HepG2 (cell line): ENCODE results near the gene NOG. TPM values are rescaled to one million over a fixed set of nuclear protein-coding genes. Genes with fewer than 3 reads are reported as not detected.

Source experiments
- ATAC-seq: fragments of 200-7000 bp; cut with Tn5 transposase; 3 replicates; pipeline ENCODE4 v1.9.1; 2020; ENCODE audit warnings: mild to moderate bottlenecking, moderate library complexity
- BruUV-seq: library from RNA; stranded (reverse); fragments of 400-500 nt; replicated peaks from 2 replicates; lab custom pipeline; 2021; lab: Mats Ljungman, UMichigan
- CTCF ChIA-PET: fragments of 300-600 bp; formaldehyde crosslinking; extraction: SDS; loops from one replicate; lab custom pipeline; 2021; ENCODE audit warnings: low total read pairs, inconsistent platforms, low intra/inter-chr PET ratio; lab: Yijun Ruan, JAX
- POLR2A ChIA-PET: fragments of 350-600 bp; sonication (Branson Sonifier 250); formaldehyde crosslinking; loops from one replicate; lab custom pipeline; 2020; ENCODE audit warnings: antibody characterized with exemption, inconsistent platforms; lab: Yijun Ruan, JAX
- DNase-seq: peaks from one replicate; pipeline ENCODE4 v3.0.0-alpha.2; 2015; ENCODE audit warnings: low spot score
- FAIRE-seq: peaks from 3 replicates; lab custom pipeline; 2011; peaks lifted over from hg19 to GRCh38; lab: Jason Lieb, UNC
- H2AFZ ChIP-seq: one replicate; pipeline ENCODE4 v1.6.1; 2011; ENCODE audit warnings: low read length, inconsistent platforms
- H3K27ac ChIP-seq: fragments of 300-600 bp; 3 replicates; pipeline ENCODE4 v1.8.0; 2011; ENCODE audit warnings: mixed run types, mild to moderate bottlenecking, mixed read lengths, low read length, inconsistent platforms; ENCODE audit not compliant: insufficient read depth; ENCODE audit errors: extremely low read length
- H3K27me3 ChIP-seq, 2 experiments: fragments of 200-600 bp in 1 of 2; 2 replicates in 1 of 2; 3 replicates in 1 of 2; pipeline versions ENCODE4 v1.6.0 to v1.8.0; 2011; ENCODE audit warnings: low read length in 2 of 2, mild to moderate bottlenecking in 2 of 2, moderate library complexity in 2 of 2, inconsistent platforms in 1 of 2; ENCODE audit not compliant: insufficient read depth in 2 of 2, control insufficient read depth in 1 of 2
- H3K36me3 ChIP-seq, 2 experiments: fragments of 200-600 bp in 1 of 2; replicated peaks in 1 of 2; 2 replicates in 1 of 2; 3 replicates in 1 of 2; pipeline versions ENCODE4 v1.5.1 to v1.8.0; 2011; ENCODE audit warnings: low read length in 2 of 2, inconsistent platforms in 1 of 2; ENCODE audit not compliant: insufficient read depth in 2 of 2, control insufficient read depth in 1 of 2
- H3K4me1 ChIP-seq: 2 replicates; pipeline ENCODE4 v1.5.1; 2012; ENCODE audit warnings: low read length, inconsistent platforms; ENCODE audit not compliant: insufficient read depth
- H3K4me2 ChIP-seq: 2 replicates; pipeline ENCODE4 v1.6.0; 2011; ENCODE audit warnings: low read depth, low read length, inconsistent platforms
- H3K4me3 ChIP-seq, 3 experiments: fragments of 200-600 bp in 1 of 3; sonication (generic), shearing (Covaris generic) in 1 of 3; replicated peaks in 1 of 3; 2 replicates each; pipeline ENCODE4 v1.5.1; 2011 to 2016; ENCODE audit warnings: low read length in 3 of 3, inconsistent platforms in 2 of 3, low read depth in 2 of 3, mild to moderate bottlenecking in 2 of 3, control low read depth in 1 of 3, mixed read lengths in 1 of 3; ENCODE audit not compliant: insufficient read depth in 1 of 3
- H3K79me2 ChIP-seq: one replicate; pipeline ENCODE4 v1.6.1; 2011; ENCODE audit warnings: low read length, inconsistent platforms; ENCODE audit not compliant: insufficient read depth
- H3K9ac ChIP-seq: 2 replicates; pipeline ENCODE4 v1.6.0; 2011; ENCODE audit warnings: mild to moderate bottlenecking, low read depth, low read length, inconsistent platforms; ENCODE audit not compliant: insufficient read depth
- H3K9me3 ChIP-seq: 2 replicates; pipeline ENCODE4 v1.5.1; 2012; ENCODE audit warnings: mild to moderate bottlenecking, low read length
- H4K20me1 ChIP-seq: 2 replicates; pipeline ENCODE4 v1.6.0; 2011; ENCODE audit warnings: inconsistent platforms, mild to moderate bottlenecking, low read length, moderate library complexity; ENCODE audit not compliant: insufficient read depth
- HNRNPLL ChIP-seq: fragments of 200-400 bp; formaldehyde crosslinking; IDR thresholded peaks from 2 replicates; pipeline ENCODE4 v1.6.1; 2017; ENCODE audit warnings: mild to moderate bottlenecking, low read depth, low read length; ENCODE audit not compliant: poor library complexity, severe bottlenecking
- JARID2 ChIP-seq: sonication (generic); formaldehyde crosslinking; IDR thresholded peaks from 2 replicates; pipeline ENCODE4 v1.8.1; 2023; ENCODE audit warnings: missing genetic modification reagents, inconsistent platforms; ENCODE audit not compliant: insufficient replicate concordance
- KMT2A ChIP-seq: sonication (generic); formaldehyde crosslinking; IDR thresholded peaks from 2 replicates; pipeline ENCODE4 v1.4.0; 2020; ENCODE audit warnings: missing genetic modification reagents
- RFX3 ChIP-seq: IDR thresholded peaks from 2 replicates; pipeline ENCODE4 v1.6.1; 2016; ENCODE audit warnings: missing biosample characterization, missing genetic modification reagents
- ZHX2 ChIP-seq, 2 experiments: sonication (generic) in 1 of 2; formaldehyde crosslinking in 1 of 2; IDR thresholded peaks; 2 replicates each; pipeline versions ENCODE4 v1.6.1 to v1.9.0; 2014 to 2022; ENCODE audit warnings: antibody characterized with exemption in 1 of 2, borderline replicate concordance in 1 of 2, inconsistent platforms in 1 of 2, low read depth in 1 of 2, missing genetic modification reagents in 1 of 2
- ZMYM4 ChIP-seq: sonication (generic); formaldehyde crosslinking; IDR thresholded peaks from 2 replicates; pipeline ENCODE4 v1.8.1; 2023; ENCODE audit warnings: mild to moderate bottlenecking, missing genetic modification reagents
- ZNF547 ChIP-seq: sonication (generic); formaldehyde crosslinking; IDR thresholded peaks from 2 replicates; pipeline ENCODE4 v1.5.1; 2020; ENCODE audit warnings: mild to moderate bottlenecking, missing genetic modification reagents
- ZNF839 ChIP-seq: sonication (generic); formaldehyde crosslinking; IDR thresholded peaks from 2 replicates; pipeline ENCODE4 v1.4.0; 2020; ENCODE audit warnings: missing genetic modification reagents, mild to moderate bottlenecking, borderline replicate concordance
- WGBS: methylation state at CpG from one replicate; pipeline ENCODE4 v1.1.6; 2017; ENCODE audit warnings: low lambda C conversion rate; 5-methylcytosine and 5-hydroxymethylcytosine counted together
- in situ Hi-C: cut with HindIII; loops from 2 replicates; pipeline ENCODE4 v1.10.0; 2017; ENCODE audit warnings: low pct_unique_long_range_greater_than_20kb; ENCODE audit not compliant: extremely low pct_ligation_motif_present
- intact Hi-C: fragments of 100-400 bp; cut with micrococcal nuclease; formaldehyde crosslinking; loops from one replicate; pipeline ENCODE4 v1.10.0; 2022; ENCODE audit not compliant: unreplicated experiment
- polyA plus RNA-seq, 8 experiments: library from polyadenylated mRNA; depleted of rRNA in 3 of 8; stranded (reverse) in 7 of 8; unstranded in 1 of 8; fragments of >200 nt; fragmentation: Illumina TruSeq in 4 of 8; extraction: Trizol in 4 of 8; gene quantifications; 2 replicates each; pipeline versions ENCODE4 v1.2.1 to v1.2.3, GENCODE V29; 2011 to 2016; ENCODE audit warnings: low read depth in 4 of 8, missing spikeins in 1 of 8, mixed read lengths in 1 of 8; ENCODE audit not compliant: insufficient read depth in 1 of 8
- total RNA-seq, 5 experiments: library from RNA; depleted of rRNA; stranded (reverse); fragments of >200 nt; fragmentation: Illumina TruSeq; extraction: Trizol; gene quantifications; 2 replicates each; pipeline ENCODE4 v1.2.3, GENCODE V29; 2016; ENCODE audit warnings: low read depth in 1 of 5
- TF ChIP-seq, protein P1 (sequence below): sonication (generic); formaldehyde crosslinking; IDR thresholded peaks from 2 replicates; pipeline ENCODE4 v1.4.0; 2020; ENCODE audit warnings: mild to moderate bottlenecking, missing genetic modification reagents

NOG gene
- total and polyA plus RNA-seq, 2 of the 13 experiments (the other 11 are each of a cell fraction or from before 2014, with no cell fraction given) = not detected

DNA sequence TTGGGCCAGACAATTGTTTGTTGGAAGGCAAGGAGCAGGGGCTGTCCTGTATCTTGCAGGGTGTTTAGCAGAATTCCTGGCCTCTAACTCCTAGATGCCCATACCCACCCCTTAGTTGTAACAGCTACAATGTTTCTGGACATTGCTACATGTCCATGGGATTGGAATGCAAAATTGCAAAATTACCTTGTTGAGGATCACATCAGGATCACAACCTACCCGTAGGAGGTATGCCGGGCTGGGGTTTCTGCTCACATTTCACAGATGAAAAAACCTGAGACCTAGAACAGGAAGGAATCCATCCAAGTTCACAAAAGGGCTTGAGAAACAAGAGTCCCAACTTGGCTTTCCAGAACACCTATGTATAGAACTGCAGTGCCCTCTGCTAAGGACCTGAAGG is 22.7 kb downstream of the NOG start:
- no peaks in the 10 kb centered on the region for H3K4me1 ChIP-seq
- POLR2A ChIA-PET = no interaction called here
- no peak overlapping the region for H3K4me3 ChIP-seq
- no peak overlapping the region for H3K27ac ChIP-seq
- in situ Hi-C loops (no loop called here), intact Hi-C loops (no loop called here)
- no peaks in the 10 kb centered on the region for H3K79me2 ChIP-seq
- ATAC-seq = no peak
- TF ChIP-seq ZMYM4 (CRISPR knock-in tag) (no peak), ZHX2 (IDR thresholded peaks at IDR 0.05; ENCODE audit: low read depth) (no peak), ZHX2 (CRISPR knock-in tag; IDR thresholded peaks at IDR 0.05; ENCODE audit: borderline replicate concordance) (no peak), HNRNPLL (no peak), ZNF547 (CRISPR knock-in tag) (no peak), RFX3 (no peak), KMT2A (no peak), JARID2 (no peak), ZNF839 (CRISPR knock-in tag) (no peak)
- TF ChIP-seq, protein P1, sequence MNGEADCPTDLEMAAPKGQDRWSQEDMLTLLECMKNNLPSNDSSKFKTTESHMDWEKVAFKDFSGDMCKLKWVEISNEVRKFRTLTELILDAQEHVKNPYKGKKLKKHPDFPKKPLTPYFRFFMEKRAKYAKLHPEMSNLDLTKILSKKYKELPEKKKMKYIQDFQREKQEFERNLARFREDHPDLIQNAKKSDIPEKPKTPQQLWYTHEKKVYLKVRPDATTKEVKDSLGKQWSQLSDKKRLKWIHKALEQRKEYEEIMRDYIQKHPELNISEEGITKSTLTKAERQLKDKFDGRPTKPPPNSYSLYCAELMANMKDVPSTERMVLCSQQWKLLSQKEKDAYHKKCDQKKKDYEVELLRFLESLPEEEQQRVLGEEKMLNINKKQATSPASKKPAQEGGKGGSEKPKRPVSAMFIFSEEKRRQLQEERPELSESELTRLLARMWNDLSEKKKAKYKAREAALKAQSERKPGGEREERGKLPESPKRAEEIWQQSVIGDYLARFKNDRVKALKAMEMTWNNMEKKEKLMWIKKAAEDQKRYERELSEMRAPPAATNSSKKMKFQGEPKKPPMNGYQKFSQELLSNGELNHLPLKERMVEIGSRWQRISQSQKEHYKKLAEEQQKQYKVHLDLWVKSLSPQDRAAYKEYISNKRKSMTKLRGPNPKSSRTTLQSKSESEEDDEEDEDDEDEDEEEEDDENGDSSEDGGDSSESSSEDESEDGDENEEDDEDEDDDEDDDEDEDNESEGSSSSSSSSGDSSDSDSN (CRISPR knock-in tag) = no peak
- H3K27me3 ChIP-seq = peaks cover 0 to 10% of the 10 kb centered on the region in 2 experiments; a peak in 3 of 5 replicates
- H4K20me1 ChIP-seq = no peaks in the 10 kb centered on the region
- H2AFZ ChIP-seq = no peak overlapping the region
- H3K4me2 ChIP-seq = no peak overlapping the region
- no peak for DNase-seq
- 13% methylated on average over 2 of the region's 2 CpGs for WGBS
- FAIRE-seq = no peak
- no peak overlapping the region for H3K9ac ChIP-seq
- no peaks in the 10 kb centered on the region for H3K9me3 ChIP-seq
- BruUV-seq = no TSS peak
- CTCF ChIA-PET = no interaction called here
- no peaks in the 10 kb centered on the region for H3K36me3 ChIP-seq
